ENCODE data around the gene SERPINC1.
"Not testable (repeated sequence)": the region's sequence is repeated elsewhere in the genome, so short reads cannot be mapped to it uniquely, and the experiment has no call there.

Gene SERPINC1

DNA sequence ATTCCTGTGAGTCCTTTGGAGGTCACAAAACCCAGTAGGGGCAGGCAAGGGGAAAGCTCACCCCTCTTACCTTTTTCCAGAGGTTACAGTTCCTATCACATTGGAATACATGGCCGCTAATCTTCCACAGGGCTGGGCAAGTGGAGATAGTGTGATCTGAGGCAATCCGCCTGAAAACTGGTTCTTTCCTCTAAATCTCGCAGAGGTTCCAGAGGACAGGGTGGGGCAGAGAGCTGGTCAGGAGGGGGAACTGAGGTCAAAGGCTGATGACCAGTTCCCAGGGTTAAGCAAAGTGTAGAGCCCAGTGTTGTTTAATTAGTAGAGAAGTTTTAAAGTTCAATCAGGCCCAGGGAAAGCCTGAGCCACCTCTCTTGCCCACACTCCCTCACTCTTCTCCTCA is at the start of gene SERPINC1:
Gene SERPINC1, minus strand, starts transcription at position 179 of the 400 bp plus-strand sequence. Its CDS starts 68 bp downstream, at position 111.
- no peak for FAIRE-seq

DNA sequence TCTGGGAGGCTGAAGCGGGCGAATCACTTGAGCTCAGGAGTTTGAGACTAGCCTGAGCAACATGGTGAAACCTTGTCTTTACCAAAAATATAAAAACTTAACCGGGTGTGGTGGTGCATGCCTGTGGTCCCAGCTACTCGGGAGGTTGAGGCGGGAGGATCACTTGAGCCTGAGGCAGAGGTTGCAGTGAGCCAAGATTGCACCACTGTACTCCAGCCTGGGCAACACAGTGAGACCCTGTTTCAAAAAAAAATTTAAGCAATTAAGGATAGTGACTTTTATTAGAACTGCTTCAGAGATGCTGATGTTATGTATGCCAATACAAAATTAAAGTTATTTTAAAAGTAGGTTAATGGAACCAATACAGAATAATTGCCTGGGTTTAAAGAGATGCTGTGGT is 48.8 kb upstream of the SERPINC1 start:
- not testable (repeated sequence) for FAIRE-seq

DNA sequence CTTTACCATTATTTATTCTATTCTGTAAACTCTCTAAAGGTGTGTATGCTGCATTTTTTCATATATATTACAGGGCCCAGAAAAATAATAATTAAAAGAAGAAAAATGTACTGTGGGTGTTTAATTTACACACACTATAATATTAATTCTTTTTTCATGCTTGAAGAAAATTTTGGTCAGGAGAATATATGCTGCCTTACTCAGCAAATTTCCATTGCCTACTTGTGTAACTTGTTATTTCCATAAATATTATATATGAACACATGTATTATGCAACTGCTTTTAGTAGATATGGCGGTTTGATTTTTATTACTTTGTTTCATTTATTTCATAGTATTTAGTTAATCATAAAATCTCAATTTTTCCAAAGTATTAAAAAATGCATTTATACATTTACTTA is 46.4 kb upstream of the SERPINC1 start:
- FAIRE-seq: peak; percentile 81

DNA sequence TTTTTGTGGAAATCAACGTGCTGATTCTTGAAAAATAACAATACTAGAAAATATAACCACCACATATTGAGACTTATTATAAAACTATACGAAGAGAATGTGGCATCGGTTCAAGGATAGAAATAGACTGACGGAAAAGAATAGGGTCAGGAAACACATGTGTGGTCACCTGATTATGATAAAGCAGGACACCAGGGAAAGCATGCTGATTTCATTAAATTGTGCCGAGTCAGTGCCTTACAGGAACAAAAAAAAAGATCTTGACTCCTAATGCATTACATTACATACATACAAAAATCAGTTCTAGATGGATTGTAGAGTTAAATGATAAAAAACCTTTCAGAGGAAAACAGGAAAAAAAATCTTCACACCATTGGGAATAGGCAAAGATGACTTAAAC is 43.5 kb upstream of the SERPINC1 start:
- FAIRE-seq: no peak

DNA sequence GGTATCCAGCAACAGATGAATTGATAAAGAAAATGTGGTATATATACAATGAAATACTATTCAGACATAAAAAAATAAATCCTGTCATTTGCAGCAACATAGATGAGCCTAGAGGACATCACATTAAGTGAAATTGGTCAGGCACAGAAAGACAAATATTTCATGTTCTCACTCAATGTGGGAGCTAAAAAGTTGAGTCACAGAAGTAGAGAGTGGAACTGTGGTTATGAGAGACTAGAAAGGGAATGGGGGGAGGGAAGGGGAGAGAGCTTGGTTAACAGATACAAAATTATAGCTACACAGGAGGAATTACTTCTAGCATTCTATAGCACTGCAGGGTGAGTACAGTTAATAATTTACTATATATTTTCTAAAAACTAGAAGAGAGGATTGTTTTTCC is 37.1 kb upstream of the SERPINC1 start:
- FAIRE-seq: peak; percentile 58

DNA sequence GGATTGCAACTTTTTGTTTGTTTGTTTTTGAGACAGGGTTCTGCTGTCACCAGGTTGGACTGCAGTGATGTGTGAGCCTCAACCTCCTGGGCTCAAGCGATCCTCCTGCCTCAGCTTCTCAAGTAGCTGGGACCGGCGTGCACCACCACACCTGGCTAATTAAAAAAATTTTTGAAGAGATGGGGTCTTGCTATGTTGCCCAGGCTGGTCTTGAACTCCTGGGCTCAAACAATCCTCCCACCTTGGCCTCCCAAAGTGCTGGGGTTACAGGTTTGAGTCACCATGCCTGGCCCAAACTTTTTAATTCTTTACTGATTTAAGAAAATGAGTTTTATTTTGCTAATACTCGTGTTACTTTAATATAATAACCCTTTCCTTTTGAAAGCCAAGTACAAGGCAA is 31.5 kb upstream of the SERPINC1 start:
- no peak for FAIRE-seq

DNA sequence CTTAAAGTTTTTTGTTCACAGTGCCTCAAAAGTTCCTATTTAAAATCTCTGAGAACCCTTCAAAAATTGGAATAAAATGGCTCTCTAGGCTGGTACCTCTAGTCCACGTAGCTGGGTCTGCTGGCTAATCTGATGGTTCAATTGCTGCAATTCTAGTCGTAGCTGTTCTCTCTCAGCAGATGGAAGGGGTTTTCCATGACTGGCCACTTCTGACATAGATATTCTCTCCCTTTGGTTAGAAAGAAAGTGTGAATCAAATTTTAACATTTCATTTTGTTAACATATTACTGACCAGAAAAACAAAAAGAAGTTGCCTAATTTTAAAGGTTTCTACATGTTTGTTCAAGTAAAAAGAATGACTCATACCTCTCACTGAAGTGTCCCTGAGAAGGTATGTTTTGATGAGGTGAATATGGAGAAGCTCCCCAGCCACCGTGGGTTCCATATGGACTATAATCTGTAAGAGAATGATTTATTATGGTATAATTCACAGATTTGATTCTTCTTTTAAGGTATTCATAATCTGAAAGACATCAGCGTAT is 29.3 kb upstream of the SERPINC1 start:
- peak; percentile 33 for FAIRE-seq

DNA sequence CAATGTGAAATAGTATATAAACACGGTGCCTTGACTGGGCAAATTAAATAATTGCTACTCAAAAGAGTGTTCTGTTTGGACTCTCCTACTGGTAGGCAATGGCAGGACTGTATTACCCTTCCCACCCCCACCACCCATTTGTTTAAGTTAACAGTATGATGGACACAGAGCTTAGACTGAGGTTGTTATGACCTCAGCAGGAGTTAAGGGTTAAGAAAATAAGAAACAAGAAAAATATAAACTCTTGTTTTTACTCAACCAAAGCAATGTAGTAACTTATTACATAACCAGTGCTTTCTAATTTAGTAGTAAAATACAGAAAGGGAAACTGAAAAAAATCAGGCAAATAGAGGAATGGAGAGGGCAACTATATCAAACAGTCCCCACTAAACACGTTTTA is 19.9 kb upstream of the SERPINC1 start:
- no peak for FAIRE-seq

DNA sequence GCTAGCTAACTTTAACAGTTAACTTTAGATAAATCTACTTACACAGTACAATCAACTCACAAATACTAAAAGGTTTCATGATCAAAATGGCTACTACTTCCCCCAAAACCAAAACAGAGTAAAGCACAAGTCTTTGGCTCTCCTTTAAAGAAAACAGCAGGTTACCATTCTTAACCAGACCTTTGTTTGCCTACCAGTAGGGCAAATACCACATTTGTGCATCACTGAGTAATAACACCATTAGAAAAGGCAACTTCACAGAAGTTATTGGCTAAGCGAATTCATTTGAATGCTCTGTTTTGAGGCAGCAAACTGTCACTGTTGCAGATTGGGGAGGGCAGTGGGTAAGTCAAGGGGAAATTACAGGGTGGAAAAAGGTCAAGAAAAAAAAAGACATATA is 17.3 kb upstream of the SERPINC1 start:
- no peak for FAIRE-seq

DNA sequence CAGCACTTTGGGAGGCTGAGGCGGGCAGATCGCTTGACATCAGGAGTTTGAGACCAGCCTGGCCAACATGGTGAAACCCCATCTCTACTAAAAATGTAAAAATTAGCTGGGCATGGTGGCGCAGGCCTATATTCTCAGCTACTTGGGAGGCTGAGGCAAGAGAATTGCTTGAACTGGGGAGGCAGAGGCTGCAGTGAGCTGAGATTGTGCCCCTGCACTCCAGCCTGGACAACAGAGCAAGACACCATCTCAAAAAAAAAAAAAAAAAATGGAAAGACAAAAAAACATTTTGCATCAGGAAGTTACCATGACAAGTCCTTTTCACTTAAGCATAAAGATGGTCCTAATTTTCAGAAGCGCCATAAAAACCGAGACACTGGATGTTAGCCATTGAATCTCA is 13.4 kb upstream of the SERPINC1 start:
- FAIRE-seq: not testable (repeated sequence)

DNA sequence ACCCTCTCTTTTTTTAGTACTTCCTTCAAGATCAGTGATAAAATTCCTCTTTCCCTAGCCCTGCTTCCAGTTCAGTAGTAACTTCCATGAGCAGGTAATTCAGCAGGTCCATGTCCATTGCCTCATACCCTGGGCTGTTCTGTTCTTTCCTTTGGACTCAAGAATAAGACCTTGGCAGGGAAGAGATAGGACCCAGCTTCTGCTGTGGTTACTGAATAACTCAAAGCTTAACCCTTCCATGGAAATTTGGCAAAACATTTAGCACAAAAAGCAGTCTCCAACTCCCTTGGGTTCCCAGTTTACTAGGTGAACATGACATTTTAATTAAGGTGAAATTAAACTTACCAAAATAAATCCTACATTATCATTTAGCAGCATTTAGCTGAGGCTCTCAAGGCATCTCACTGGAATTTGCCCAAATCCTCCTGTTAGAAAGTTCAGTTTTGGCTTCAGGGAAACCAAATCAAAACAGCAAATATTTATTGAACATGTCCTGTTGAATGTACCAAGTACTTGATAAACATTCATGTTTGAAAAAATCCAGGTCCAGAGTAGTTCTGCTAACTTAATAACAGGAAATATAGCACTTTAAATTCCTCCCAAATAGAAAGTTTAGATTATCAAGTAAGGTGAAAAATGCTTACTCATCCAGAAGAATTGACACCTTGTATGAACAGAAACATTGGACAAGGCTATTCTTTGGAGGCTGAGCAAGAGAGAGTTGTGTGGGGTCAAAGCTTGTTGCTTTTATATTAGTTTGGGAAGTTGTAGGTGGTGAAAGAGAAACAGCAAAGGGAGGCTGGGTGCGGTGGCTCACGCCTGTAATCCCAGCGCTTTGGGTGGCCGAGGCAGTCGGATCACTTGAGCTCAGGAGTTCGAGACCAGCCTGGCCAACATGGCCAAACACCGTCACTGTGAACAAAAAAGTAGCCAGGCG is 8.4 kb upstream of the SERPINC1 start:
- FAIRE-seq: no peak

DNA sequence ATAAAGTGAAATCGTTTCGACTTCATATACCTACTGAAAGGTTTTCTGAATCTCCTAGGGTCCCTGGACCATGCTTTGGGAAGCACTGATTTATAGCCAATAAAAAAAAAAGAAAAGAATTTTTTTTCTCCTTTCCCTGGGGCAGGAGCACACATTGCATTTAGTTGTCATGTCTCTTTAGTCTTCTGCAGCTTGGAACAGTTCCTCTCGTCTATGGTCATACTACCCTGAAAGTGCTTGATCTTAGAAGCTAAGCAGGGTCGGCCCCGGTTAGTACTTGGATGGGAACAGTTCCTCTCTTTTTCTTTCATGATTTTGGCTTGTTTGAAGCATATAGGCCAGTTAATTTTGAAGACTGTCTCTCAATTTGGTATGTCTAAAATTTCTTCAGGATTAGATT is 3.7 kb upstream of the SERPINC1 start:
- no peak for FAIRE-seq

DNA sequence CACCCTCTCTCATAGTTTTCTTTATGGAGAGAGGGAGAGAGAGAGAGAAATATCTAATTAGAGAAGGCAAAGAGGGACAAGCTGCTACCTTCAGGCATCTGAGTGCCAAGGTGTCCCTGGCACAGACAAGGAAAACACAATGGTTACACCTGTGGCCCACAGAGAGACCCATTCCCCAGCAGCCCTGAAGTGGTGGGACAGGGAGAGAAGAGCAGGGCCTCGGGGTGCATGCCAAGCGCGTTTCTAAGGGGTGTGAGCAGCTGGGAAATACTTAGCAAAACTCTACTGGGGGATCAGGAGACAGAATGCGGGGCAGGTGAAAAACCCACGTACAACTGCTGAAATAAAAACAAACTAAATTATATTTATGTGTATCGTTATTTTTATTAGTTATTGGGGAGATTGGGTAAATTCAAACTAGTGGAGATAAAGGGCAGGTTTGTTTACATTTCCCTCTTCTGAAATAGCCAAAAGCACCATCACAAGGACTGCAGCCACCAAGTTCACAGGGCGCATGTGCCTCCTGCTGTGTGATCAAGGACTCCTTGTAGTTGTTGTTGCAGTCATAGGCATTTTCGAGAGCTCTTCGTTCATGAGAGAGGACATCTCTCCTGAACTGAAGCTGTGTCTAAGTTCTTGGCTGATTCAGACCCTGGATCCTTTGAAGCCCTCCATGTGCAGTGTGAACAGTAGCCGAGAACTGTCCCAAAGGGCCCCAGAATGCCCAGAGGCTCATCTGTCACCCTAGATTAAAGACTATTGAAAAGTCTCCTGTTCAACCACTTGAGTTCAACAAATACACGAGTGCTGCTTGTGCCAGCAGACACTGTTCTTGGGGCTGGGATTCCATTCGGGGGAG is 737 bp upstream of the SERPINC1 start:
- no peak for FAIRE-seq

DNA sequence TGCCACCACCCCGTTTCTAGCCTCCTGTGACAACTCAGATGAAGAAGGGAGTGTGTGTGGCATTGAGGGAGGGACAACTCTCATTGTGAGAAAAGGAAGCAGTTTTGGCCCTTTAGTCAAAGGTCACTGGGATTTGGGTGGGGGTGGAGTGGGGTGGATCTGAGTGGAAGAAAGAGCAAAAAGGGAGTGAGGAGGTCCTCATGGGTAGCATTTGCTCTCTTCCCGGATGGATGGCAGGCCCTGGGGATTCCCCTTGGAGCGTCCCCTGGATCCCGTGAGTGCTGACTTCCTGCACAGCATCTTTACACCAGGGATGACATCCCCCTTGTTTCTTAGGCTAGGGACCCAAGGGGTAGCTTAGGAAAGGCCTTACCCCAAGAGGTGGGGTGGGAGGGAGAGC is 460 bp downstream of the SERPINC1 start:
- FAIRE-seq: no peak

DNA sequence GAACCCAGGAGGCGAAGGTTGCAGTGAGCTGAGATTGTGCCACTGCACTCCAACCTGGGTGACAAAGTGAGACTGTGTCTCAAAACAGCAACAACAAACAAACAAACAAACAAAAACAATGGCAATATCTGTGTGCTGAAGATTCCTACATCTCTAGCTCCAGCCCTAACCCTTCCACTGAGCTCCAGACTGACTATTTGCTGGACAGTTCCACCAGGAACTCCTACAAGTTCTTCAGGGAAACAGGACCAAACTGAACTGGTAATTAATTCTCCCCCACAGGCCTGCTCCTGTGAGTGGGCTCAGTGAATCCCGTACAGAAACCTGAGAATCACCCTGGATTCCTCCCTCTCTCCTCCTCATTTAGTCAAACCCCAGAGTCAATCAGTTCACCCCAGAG is 1.5 kb downstream of the SERPINC1 start:
- FAIRE-seq: no peak

DNA sequence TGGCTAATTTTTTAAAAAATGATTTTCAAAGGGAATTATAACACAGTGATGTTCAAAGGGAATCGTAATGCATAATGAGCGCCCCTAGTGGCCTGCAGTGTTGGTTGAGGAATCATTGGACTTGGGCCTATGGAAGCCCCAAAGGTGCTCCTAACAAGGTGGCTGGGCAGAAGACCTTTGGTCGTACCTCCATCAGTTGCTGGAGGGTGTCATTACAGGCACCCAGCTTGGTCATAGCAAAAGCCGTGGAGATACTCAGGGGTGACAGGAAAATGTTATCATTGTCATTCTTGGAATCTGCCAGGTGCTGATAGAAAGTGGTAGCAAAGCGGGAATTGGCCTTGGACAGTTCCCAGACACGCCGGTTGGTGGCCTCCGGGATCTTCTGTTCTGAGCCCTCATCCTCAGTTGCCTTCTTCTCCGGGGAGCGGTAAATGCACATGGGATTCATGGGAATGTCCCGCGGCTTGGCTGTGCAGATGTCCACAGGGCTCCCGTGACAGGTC is 2.7 kb downstream of the SERPINC1 start:
- FAIRE-seq: peak; percentile 38

DNA sequence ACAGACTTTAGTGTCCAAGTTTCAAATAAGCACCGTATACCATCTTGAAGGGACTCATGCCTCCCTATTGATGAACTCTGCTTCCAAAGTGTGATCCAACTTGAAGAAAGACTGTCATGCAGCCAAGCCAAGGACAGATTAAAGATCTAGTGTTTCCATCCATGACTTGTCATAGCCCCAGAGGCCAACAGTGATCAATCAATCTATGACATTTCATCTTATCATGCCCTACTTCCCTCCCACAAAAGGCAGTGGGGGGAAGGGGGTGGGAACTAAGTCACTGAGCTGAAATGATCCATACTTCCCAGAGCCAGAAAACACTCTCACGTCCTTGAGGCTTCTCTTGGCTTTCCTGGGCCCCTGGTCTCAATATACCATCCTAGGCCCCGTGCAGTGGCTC is 4.0 kb downstream of the SERPINC1 start:
- no peak for FAIRE-seq

DNA sequence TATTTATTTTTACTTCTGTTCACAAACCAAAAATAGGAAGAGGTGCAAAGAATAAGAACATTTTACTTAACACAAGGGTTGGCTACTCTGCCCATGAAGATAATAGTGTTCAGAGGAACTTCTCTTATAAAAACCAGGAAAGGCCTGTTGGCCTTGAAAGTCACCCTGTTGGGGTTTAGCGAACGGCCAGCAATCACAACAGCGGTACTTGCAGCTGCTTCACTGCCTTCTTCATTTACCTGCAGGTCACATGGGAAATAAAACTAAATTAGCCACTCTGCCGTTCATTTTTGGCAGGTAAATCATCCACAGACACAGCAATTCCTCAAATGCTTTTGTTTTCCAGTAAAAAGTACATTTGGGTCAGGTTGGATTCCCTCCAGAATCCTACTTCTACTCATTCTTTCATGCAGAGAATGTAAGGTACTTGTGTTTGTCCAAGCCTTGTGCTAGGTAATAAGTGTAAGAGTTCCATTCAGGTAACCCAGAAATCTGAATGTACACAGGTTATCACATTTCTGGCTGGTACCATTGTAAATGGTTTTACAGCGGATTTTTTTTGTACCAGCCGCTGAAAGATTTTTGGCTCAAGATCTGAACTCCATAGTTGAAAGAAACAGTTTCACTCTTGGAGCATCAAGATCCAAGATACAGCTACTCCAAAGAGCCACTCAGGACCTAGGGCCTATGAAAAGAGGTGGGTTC is 13.1 kb downstream of the SERPINC1 start:
- FAIRE-seq: no peak

DNA sequence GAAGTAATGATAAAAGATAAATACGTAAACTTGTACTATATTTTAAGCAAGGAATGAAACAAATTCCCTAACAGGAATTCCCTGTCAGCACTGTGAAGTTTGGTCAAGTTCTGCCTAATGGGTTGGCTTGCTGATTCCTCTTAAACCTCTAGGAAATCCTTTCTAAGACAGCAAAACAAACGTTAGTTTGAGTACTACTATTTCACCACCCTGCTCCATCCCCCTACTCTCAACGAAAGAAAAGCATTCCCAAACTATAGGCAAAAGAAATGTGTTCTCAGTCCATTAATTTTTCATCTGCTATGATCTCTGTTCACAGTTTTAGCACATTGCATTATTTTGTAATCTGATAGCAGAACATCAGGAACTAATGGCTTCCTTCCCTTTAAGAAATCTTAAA is 16.1 kb downstream of the SERPINC1 start:
- FAIRE-seq: no peak

DNA sequence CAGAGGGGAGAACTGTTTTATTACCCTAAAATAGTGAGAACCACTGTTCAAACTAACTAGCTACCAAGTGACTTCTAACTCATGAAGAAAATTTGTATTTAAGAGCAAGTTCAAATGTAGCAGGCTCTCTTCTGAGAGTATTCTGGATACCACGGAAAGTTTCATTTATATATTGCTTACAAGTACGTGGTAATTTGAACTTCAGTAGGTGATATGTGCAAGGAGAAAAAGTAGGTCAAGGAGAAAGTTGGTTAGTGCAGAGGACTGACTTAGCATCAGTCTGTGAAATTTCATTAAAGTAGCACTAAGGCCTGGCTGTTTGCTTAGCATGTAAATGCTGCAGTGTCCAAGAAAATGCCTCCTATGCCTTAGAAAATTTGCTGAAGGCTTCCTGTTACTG is 16.7 kb downstream of the SERPINC1 start:
- FAIRE-seq: no peak

DNA sequence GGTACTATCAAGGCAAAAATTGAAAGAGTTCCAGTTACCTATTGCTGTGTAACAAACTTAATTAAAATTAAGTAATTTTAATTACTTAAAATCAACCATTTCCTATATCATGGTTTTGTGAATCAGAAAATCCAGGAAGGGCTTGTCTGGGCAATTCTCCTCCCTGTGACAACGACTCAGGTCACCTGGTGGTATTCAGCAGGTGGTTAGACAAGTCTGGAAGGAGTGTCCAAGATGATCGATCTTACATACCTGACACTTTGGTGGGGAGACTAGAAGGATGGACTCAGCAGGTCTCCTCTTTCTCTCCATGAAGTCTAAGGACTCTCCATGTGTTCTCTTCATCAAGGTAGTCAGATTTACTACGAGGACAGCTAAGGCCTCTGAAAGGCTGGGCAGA is 22.9 kb downstream of the SERPINC1 start:
- FAIRE-seq: no peak

DNA sequence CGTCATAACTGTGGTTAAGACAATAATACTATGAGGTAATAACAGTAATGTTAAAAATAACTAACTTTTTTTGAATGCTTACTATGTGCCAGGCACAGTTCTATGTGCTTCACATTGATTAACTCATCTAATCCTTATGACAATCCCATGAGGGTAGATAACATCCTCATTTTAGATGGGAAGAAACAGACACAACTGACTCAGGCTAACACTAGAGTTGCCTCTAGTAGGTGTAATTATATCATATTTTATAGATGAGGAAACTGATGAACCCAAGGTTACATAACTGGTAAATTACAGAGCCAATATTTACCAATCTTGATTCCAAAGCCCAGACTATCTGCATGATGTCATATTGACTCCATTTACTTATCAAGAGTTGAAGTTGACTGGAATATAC is 23.5 kb downstream of the SERPINC1 start:
- FAIRE-seq: no peak

DNA sequence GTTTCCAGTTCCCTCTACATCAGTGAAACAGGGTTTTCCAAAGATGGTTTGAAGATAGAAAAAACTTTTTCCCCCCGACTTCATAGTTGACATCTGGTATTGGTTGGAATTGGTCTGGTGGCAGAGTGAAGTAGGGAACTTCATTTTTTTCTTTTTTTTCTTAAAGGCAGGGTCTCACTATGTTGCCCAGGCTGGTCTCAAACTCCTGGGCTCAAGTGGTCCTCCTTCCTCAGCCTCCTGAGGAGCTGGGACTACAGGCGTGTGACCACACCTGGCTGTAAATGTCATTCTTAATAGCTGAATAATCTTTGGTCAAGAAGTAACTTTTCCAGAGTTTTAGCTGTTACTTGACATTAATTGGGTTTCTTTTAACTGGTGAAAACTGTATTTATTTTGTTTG is 27.2 kb downstream of the SERPINC1 start:
- no peak for FAIRE-seq

Measured in TTC549 (cell line).